ENCODE measurements around the gene FXYD6.
A peak's percentile ranks its signal among the peaks of the same experiment; 100 is the strongest.
"Not testable (repeated sequence)": the region's sequence is repeated elsewhere in the genome, so short reads cannot be mapped to it uniquely, and the experiment has no call there.

Gene FXYD6

GRCh38 chr11:117870103-117870952 lies 6.1 kb downstream of the FXYD6 start:
- Mint-ChIP-seq H3K4me1 (peaks cover 13% of the 10 kb centered on the region), H3K27me3 (peaks cover 59% of the 10 kb centered on the region), H3K4me3 (no peak overlapping the region), H3K36me3 (no peaks in the 10 kb centered on the region), H3K9me3 (no peaks in the 10 kb centered on the region), H3K27ac (no peak overlapping the region)
- ATAC-seq: peak; percentile 35

GRCh38 chr11:117869604-117870003 lies 6.9 kb downstream of the FXYD6 start:
- Mint-ChIP-seq H3K4me3 (no peak overlapping the region), H3K27me3 (peaks cover 59% of the 10 kb centered on the region), H3K36me3 (no peaks in the 10 kb centered on the region), H3K27ac (no peak overlapping the region), H3K4me1 (peaks cover 7% of the 10 kb centered on the region), H3K9me3 (no peaks in the 10 kb centered on the region)
- ATAC-seq: no peak

GRCh38 chr11:117868815-117869561 lies 7.5 kb downstream of the FXYD6 start:
- peaks cover 54% of the 10 kb centered on the region for H3K27me3 Mint-ChIP-seq
- no peaks in the 10 kb centered on the region for H3K36me3 Mint-ChIP-seq
- H3K4me3 Mint-ChIP-seq: no peak overlapping the region
- ATAC-seq: no peak
- no peaks in the 10 kb centered on the region for H3K9me3 Mint-ChIP-seq
- peaks cover 2% of the 10 kb centered on the region for H3K4me1 Mint-ChIP-seq
- no peak overlapping the region for H3K27ac Mint-ChIP-seq

GRCh38 chr11:117868088-117868487 lies 8.4 kb downstream of the FXYD6 start:
- Mint-ChIP-seq H3K4me1 (no peaks in the 10 kb centered on the region), H3K36me3 (no peaks in the 10 kb centered on the region), H3K27me3 (peaks cover 51% of the 10 kb centered on the region), H3K27ac (no peak overlapping the region), H3K4me3 (no peak overlapping the region), H3K9me3 (no peaks in the 10 kb centered on the region)
- ATAC-seq: no peak

GRCh38 chr11:117866526-117866925 lies 9.9 kb downstream of the FXYD6 start:
- Mint-ChIP-seq H3K27ac (no peak overlapping the region), H3K36me3 (no peaks in the 10 kb centered on the region), H3K4me3 (no peak overlapping the region), H3K4me1 (no peaks in the 10 kb centered on the region), H3K27me3 (peaks cover 36% of the 10 kb centered on the region), H3K9me3 (no peaks in the 10 kb centered on the region)
- no peak for ATAC-seq

GRCh38 chr11:117865546-117865945 lies 10.9 kb downstream of the FXYD6 start:
- not testable (repeated sequence) for H3K4me1 Mint-ChIP-seq, H3K27ac Mint-ChIP-seq, ATAC-seq, H3K4me3 Mint-ChIP-seq, H3K9me3 Mint-ChIP-seq, H3K36me3 Mint-ChIP-seq
- peaks cover 43% of the 10 kb centered on the region for H3K27me3 Mint-ChIP-seq

- Mint-ChIP-seq H3K4me1 (no peaks in the 10 kb centered on the region), H3K27ac (no peak overlapping the region), H3K27me3 (peaks cover 52% of the 10 kb centered on the region), H3K4me3 (no peak overlapping the region), H3K9me3 (no peaks in the 10 kb centered on the region), H3K36me3 (no peaks in the 10 kb centered on the region)
- ATAC-seq: no peak
Measured at GRCh38 chr11:117863383-117863782, 13.1 kb downstream of the FXYD6 start.

- Mint-ChIP-seq H3K27me3 (peaks cover 51% of the 10 kb centered on the region), H3K27ac (no peak overlapping the region), H3K9me3 (no peaks in the 10 kb centered on the region), H3K4me3 (no peak overlapping the region), H3K4me1 (no peaks in the 10 kb centered on the region), H3K36me3 (no peaks in the 10 kb centered on the region)
- ATAC-seq: no peak
Measured at GRCh38 chr11:117862753-117863152, 13.7 kb downstream of the FXYD6 start.

- H3K4me1 Mint-ChIP-seq: no peaks in the 10 kb centered on the region
- peaks cover 46% of the 10 kb centered on the region for H3K27me3 Mint-ChIP-seq
- no peak overlapping the region for H3K4me3 Mint-ChIP-seq
- no peaks in the 10 kb centered on the region for H3K36me3 Mint-ChIP-seq
- no peak for ATAC-seq
- H3K9me3 Mint-ChIP-seq: no peaks in the 10 kb centered on the region
- H3K27ac Mint-ChIP-seq: no peak overlapping the region
Measured at GRCh38 chr11:117862019-117862725, 14.3 kb downstream of the FXYD6 start.

GRCh38 chr11:117861151-117862018 lies 15.1 kb downstream of the FXYD6 start:
- no peak overlapping the region for H3K27ac Mint-ChIP-seq
- H3K27me3 Mint-ChIP-seq: peaks cover 46% of the 10 kb centered on the region
- ATAC-seq: no peak
- H3K4me1 Mint-ChIP-seq: no peaks in the 10 kb centered on the region
- H3K36me3 Mint-ChIP-seq: no peaks in the 10 kb centered on the region
- no peak overlapping the region for H3K4me3 Mint-ChIP-seq
- no peaks in the 10 kb centered on the region for H3K9me3 Mint-ChIP-seq

GRCh38 chr11:117860139-117860538 lies 16.3 kb downstream of the FXYD6 start:
- no peaks in the 10 kb centered on the region for H3K9me3 Mint-ChIP-seq
- H3K27ac Mint-ChIP-seq: no peak overlapping the region
- no peak overlapping the region for H3K4me3 Mint-ChIP-seq
- H3K4me1 Mint-ChIP-seq: no peaks in the 10 kb centered on the region
- H3K27me3 Mint-ChIP-seq: peaks cover 56% of the 10 kb centered on the region
- ATAC-seq: no peak
- H3K36me3 Mint-ChIP-seq: no peaks in the 10 kb centered on the region

GRCh38 chr11:117859488-117860112 lies 16.9 kb downstream of the FXYD6 start:
- H3K4me1 Mint-ChIP-seq: no peaks in the 10 kb centered on the region
- peaks cover 52% of the 10 kb centered on the region for H3K27me3 Mint-ChIP-seq
- no peak for ATAC-seq
- H3K36me3 Mint-ChIP-seq: no peaks in the 10 kb centered on the region
- no peak overlapping the region for H3K27ac Mint-ChIP-seq
- H3K4me3 Mint-ChIP-seq: no peak overlapping the region
- H3K9me3 Mint-ChIP-seq: no peaks in the 10 kb centered on the region

GRCh38 chr11:117859061-117859460 lies 17.4 kb downstream of the FXYD6 start:
- Mint-ChIP-seq H3K4me3 (no peak overlapping the region), H3K27me3 (peaks cover 50% of the 10 kb centered on the region), H3K4me1 (no peaks in the 10 kb centered on the region), H3K27ac (no peak overlapping the region), H3K36me3 (no peaks in the 10 kb centered on the region), H3K9me3 (no peaks in the 10 kb centered on the region)
- no peak for ATAC-seq

- Mint-ChIP-seq H3K27ac (no peak overlapping the region), H3K9me3 (no peaks in the 10 kb centered on the region), H3K27me3 (peaks cover 47% of the 10 kb centered on the region), H3K4me1 (no peaks in the 10 kb centered on the region), H3K4me3 (no peak overlapping the region), H3K36me3 (peaks cover under 1% of the 10 kb centered on the region)
- ATAC-seq: no peak
Measured at GRCh38 chr11:117857734-117858414, 18.6 kb downstream of the FXYD6 start.
